GM21737 (cell line): Measurements from ENCODE around the gene NEDD4L.

Source experiments
- ATAC-seq: cut with Tn5 transposase; IDR thresholded peaks from one replicate; pipeline ENCODE4 v1.9.1; 2021; ENCODE audit warnings: mild to moderate bottlenecking, moderate library complexity; ENCODE audit not compliant: unreplicated experiment

NEDD4L gene

DNA sequence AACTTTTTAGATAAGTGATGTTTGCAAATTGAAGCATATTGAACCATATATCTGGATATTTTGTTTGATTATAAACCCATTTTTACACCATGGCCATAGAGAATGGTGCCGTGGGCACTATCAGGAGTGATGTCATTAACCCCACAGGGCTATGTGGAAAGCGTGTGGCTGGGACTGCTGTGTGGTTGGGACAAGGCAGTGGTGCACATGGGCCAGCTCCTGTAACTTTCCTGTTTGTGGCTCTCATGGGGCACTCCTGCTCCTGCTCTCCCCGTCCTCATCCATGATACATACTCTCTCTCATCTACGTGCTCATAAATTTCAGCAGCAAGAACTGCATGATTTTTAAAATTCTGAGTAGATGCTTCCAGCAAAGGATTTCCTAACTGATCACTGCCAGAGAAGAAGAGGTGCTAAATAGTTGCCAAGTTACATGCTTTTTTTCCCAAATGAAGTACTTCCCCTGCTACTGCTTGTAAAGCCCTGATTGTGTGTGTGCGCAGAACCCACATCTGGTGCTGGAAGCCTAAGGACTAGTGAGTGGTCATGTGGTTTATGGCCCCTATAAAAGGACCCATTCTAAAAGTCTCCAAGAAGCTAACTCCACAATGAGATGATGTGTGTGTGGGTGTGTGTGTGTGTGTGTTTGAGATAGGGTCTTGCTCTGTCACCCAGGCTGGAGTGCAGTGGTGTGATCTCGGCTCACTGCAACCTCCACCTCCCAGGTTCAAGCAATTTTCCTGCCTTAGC is 240.8 kb downstream of the NEDD4L start:
- ATAC-seq = no peak

- ATAC-seq = no peak
Measured at GRCh38 chr18:58285449-58286130, 241.6 kb downstream of the NEDD4L start.

DNA sequence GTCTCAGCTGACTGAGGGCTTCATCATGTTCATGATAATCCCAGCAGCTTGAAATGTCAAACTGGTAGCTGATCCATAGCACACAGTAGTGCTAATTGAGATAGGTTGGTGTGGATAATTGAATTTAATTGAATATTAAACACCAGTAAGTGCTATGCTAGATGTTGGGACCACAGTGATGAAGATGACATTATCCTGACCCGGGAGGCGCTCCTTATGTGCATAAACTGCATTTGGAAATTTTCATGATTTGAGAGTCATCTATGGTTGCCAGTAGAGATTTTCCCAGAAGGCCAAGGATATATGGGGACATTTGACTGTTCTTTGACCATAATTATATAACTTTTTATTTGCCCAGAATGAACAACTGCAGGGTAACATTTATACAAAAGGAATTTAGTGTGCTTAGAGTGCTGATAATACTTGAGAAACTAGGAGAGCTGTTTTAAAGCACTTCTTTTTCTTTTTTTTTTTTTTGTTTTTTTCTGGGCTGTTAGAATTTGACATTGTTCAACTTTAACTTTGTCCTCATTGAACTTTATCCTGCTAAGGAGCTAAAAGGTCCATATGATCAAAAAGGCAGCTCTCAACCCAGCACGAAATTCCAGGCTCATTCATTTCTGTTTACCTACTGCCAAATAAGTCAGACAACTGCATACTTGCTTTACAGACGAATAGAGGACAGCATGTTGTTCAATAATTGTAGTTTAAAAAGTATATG is 242.8 kb downstream of the NEDD4L start:
- no peak for ATAC-seq

GRCh38 chr18:58287353-58288274 is 243.6 kb downstream of the NEDD4L start:
- no peak for ATAC-seq

DNA sequence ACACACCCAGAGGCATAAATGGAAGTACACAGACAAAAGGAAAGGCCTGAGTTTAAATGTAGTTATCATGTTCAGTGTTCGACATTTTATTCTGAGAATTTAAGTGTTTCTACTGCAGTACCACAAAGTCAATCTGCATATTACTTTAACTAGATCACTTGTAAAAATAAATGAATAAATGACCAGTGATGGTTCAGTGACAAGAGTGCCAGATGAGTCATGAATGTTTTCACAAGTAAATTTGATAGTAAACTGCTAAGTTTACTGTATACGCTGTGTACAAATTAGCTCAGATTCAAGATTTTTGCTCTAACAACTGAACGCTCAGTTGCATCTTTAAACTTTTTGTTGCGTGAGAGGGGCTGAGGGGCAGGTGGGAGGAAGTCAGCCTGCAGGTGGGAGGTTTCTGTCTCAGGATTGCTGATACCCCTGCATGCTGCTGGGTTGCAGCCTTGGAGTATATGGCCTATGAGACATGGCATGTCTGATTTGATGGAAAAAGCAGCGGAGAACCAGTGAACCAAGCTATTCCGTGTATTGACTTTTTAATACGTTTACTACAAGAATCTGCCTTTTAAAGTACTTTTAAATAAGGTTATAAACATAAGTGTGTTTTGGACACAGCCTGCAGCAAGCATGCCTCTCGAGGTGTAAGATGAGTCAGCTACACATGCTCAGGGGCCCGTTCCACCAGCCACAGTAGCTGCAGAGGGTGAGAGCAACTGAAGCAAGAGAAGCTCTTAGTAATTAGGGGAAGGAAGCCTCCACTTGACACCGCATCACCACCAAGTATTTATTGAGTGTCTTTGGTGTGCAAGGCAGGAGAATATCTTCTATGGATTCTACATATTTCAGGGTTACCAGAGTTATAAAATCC is 245.1 kb downstream of the NEDD4L start:
- ATAC-seq = peak; percentile 82

DNA sequence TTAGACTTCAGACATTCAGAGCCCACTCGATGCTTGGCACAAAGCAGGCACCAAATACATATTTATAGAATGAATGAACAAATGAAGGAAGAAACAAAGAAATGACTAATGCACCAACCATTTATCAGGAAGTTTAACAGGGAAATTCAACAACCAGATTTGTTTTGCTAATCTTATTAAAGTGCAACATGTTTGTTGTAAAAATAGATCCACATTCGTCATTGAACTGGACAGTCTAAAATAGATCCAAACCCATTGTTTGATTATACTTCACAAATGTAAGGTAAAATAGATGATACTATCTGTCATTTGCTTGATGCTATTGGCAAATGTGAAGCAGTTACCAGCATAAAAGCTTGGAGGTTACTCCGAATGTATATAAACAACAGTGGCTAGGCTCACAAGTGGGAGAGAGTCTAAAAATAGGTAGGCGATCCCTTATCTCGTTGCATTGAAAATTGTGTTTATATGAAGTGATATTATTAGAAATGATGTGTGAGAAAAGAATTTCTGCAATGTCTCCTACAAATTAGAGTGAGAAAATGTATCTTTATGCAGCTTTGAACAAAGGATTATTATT is 246.2 kb downstream of the NEDD4L start:
- no peak for ATAC-seq

GRCh38 chr18:58291131-58291530 is 247.1 kb downstream of the NEDD4L start:
- no peak for ATAC-seq

DNA sequence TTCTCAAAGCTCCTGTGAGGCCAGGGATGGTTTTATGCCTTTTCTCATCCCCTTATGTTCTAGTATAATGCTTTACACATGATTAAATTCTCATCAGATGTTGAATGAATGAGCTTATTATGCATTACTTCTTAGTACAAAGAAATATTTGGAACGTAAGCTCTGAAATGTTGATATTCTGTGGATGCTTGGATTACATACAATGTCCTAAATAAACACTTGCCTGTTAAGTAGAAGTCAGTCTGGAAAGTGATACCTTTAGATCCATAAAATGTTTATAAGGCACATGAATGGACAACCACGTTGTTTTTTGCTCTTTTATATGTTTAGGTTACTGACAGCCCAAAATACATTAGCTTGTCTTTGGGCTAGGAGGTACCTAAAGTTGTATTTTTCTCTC is 248.6 kb downstream of the NEDD4L start:
- ATAC-seq = no peak

GRCh38 chr18:58297198-58297597 is 253.2 kb downstream of the NEDD4L start:
- ATAC-seq = no peak

DNA sequence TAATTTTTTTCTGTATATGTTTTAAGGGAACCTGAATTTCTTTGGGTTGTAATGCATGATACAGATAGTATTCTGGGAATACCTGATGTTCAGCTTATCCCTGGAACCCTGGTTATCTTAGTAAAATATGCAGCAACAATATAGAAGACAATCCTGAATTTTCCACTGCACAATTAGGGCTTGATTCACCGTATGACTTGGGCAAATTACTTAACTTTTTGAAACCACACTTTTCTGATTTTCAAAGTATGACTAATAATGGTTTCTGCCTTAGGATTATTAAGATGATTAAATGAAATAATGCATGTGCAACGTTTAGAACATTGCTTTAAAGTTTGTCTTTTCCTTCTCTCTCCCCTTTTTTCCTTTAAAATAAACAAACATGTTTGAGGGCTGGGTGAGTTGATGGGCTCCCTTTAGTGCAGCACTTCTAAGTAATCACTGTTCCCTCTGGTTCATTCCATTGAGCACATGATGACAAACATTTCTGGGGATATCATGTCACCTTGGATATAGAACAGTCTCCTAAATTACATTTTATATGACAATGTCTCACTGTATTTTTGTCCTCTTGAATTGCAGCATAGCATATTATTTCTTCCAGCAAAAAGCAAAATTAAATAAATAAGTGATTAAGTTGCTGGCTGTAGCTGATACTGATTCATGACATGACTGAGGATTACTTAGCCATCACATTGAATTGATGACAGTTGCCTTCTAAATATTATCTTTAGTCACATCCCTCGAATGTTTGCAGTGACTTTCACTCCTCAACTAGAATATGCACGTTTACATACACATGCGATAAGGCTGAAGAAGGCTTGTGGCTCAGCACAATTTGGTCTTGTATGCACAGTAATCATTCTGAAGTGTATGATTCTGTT is 254.5 kb downstream of the NEDD4L start:
- ATAC-seq = no peak

- no peak for ATAC-seq
Measured at GRCh38 chr18:58299135-58299473, 255.1 kb downstream of the NEDD4L start.

DNA sequence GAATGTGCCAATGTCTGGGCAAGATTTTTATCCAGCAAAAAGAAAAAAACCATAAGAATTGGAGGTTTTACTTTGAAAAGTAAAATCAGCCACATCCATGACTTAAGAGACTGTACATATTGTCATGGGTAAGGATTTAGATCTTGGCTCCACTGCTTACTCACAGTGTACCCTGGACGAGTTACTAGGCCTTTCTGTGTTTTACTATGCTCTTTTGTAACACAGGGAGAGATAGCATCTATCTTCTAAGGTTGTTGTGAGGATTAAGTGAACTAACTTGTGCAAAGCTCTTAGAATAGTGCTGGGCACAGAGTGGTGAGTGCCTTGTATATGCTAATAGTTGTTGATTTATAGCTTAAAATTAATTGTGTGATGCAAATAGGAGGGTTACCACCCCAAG is 255.9 kb downstream of the NEDD4L start:
- no peak for ATAC-seq

GRCh38 chr18:58300867-58301266 is 256.8 kb downstream of the NEDD4L start:
- ATAC-seq = no peak

DNA sequence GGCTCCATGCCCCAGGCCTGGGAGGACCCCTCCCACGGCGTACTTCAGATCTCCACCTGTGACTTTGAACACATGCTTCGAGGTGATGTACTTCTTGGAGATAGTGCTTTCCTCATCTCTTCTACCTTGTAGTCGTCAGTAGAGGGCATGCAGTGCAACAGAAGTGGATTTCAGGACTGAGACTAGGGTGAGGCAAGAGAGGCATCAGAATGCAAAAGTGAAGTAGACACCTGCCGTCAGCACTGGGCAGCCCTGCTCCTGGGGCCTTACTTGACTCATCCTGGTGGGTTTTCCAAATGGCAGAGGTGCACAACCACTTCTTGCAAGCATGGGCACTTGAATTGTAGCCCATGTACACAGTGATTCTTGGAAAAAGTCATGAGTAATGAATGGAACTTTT is 258.8 kb downstream of the NEDD4L start:
- no peak for ATAC-seq

DNA sequence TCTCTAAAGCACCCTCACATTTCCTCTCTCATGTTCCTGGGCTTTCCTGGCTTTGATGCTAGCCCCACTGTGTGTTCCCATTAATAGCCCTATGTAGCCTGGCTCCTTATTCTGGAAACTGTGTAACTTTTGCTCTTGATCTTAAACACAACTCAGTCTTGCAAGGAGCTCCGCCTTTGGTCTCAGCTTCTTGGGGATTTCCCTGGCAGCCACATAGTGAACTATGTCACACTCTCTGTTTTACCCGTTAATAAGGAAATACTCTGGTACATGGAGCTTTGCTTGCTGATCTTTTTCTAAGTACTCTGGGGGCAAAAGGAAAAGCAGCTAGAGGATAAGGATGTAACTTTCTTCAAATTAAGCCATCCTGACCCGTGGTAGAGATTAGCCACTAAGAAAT is 259.3 kb downstream of the NEDD4L start:
- peak; percentile 68 for ATAC-seq

DNA sequence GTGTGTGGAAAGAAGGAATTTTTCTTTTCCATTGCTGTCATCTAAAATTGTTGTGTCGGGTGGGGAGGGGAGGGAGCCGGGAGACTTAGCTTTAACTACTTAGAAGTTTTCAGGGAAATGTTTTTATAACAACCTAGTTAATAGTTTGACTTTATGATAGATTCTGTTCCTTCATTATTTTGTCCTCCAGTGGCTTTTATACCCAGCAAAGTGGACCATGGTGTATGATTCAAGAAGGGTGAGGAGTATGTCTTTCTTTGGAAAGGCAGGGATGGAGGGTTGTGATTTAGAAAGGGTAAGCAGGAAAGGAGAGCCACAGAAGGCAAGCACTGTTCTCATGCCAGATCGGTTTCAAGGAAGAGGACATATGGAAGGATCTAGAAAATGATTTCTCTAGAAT is 261.8 kb downstream of the NEDD4L start:
- ATAC-seq = no peak

DNA sequence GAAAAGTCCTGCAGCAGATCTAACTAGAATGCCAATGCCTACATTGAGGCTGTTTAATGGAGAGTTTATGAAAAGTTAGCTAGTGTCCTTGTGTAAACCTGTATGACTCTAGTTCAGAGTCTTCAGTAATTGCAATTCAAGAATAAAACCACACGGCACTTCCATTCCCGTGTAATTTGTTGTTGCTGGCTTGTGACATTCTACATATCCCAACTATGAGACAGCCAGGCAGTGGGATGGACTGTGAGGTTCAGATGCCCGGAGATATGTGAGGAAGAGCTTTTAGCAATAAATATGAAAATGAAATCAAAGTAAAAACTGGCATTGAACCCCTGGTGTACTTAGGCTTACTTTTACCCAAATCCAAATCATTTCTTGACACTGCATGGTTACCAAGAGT is 263.4 kb downstream of the NEDD4L start:
- ATAC-seq = no peak

- ATAC-seq = no peak
Measured at GRCh38 chr18:58308463-58308862, 264.4 kb downstream of the NEDD4L start.

DNA sequence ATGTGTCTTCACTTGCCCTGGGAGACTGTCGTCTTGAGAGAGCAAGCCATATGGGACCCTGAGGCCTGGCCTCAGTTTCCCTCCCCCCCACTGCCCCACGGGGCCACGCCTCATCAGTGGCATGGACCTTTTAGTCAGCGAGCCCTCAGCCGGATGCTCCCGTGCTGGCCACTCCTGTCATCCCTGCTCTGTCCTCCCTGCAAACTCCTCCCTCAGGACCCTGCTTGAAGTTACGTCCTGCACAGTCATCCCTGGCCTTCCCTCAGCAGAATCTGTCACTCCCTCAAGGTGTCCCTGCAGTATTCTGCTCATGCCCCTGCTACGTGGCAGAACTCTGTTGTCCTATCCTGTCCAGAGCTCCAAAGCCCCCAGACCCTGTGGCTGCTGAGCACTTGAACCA is 265.1 kb downstream of the NEDD4L start:
- ATAC-seq = no peak
